WERI-Rb-1 (cell line): ENCODE results near the gene ASB3.

Source experiments
- DNase-seq: peaks from one replicate; pipeline ENCODE4 v3.0.0-alpha.2; 2020
- H3K27ac ChIP-seq: fragments of 250-450 bp; sonication (Bioruptor Pico); 2 replicates; pipeline ENCODE4 v1.5.1; 2020; ENCODE audit warnings: mild to moderate bottlenecking, moderate library complexity
- H3K27me3 ChIP-seq: fragments of 250-450 bp; sonication (Bioruptor Pico); 2 replicates; pipeline ENCODE4 v1.5.1; 2021; ENCODE audit warnings: mild to moderate bottlenecking, low read depth, moderate library complexity; ENCODE audit not compliant: insufficient read depth, severe bottlenecking
- H3K36me3 ChIP-seq: fragments of 250-450 bp; sonication (Bioruptor Pico); 2 replicates; pipeline ENCODE4 v1.5.1; 2020; ENCODE audit warnings: mild to moderate bottlenecking, moderate library complexity
- H3K4me3 ChIP-seq: 2 replicates; pipeline ENCODE4 v1.5.1; 2011; ENCODE audit warnings: low read depth, mild to moderate bottlenecking, control low read depth, low read length
- H3K9me3 ChIP-seq: fragments of 250-450 bp; sonication (Bioruptor Pico); 2 replicates; pipeline ENCODE4 v1.5.1; 2021; ENCODE audit warnings: mild to moderate bottlenecking, moderate library complexity; ENCODE audit not compliant: severe bottlenecking
- CTCF ChIP-seq: IDR thresholded peaks from 2 replicates; pipeline ENCODE4 v1.5.1; 2011; ENCODE audit warnings: low read depth, mild to moderate bottlenecking, control low read depth, inconsistent platforms, low read length

Gene ASB3

DNA sequence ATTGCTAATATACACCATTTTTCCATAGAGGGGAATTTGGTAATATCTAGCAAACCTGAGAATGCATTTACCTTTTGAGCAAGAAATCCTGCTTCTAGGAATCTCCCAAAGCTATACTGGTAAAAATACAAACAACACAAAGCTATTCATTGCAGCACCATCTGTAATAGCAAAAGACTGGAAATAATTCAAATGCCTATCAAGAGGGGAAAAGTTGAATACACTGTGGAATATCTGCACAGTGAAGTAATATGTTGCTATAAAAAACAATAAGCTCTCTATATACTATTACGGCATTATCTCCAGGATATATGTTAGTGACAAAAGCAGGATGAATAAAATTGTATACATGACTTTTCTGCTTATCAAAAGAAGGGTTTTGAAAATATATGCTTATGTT lies 131.5 kb downstream of the ASB3 start:
- H3K36me3 ChIP-seq = no peaks in the 10 kb centered on the region
- DNase-seq = no peak
- no peaks in the 10 kb centered on the region for H3K9me3 ChIP-seq
- TF ChIP-seq CTCF = no peak
- no peak overlapping the region for H3K27ac ChIP-seq
- H3K27me3 ChIP-seq = no peaks in the 10 kb centered on the region
- no peak overlapping the region for H3K4me3 ChIP-seq

DNA sequence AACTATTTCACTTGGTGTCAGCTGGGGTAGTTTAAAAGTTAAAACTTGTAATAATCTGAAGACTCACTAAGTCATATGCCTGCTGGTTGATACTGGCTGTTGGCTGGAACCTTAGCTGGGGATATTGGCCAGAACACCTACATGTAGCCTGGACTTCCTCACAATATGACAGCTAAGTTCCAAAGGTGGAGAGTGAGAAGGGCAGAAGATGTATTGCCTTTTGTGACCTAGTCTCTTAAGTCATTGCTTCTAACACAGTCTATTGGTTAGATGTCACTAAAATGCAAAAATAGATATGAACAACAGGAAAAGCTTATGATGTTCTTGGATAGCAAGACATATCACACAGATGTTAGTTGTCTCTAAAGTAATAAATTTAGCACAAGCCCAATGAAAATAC lies 132.4 kb downstream of the ASB3 start:
- no peak for TF ChIP-seq CTCF
- Histone ChIP-seq H3K27me3 (no peaks in the 10 kb centered on the region), H3K4me3 (no peak overlapping the region), H3K36me3 (no peaks in the 10 kb centered on the region), H3K9me3 (no peaks in the 10 kb centered on the region), H3K27ac (no peak overlapping the region)
- no peak for DNase-seq

DNA sequence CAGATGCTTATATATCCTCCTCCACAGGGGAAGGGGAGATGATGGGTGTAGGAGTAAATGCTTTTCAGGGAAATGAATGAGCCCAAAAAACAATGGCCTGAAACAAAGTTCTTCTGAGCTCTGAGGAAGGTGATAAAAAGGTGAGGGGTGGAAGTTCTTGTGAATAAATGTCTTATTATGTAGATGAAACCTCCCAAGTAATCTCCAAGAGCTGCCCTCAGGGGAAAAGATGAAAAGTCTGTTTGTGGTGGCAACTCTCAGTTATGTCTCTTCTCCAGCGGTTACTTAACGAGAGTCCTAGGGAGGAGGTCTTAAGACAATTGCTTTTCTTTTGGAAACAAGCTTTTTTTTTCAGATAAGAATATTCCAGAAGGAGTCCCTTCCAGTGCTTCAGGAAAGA lies 134.6 kb downstream of the ASB3 start:
- H3K9me3 ChIP-seq = no peaks in the 10 kb centered on the region
- H3K27me3 ChIP-seq = no peaks in the 10 kb centered on the region
- H3K36me3 ChIP-seq = no peaks in the 10 kb centered on the region
- H3K4me3 ChIP-seq = no peak overlapping the region
- H3K27ac ChIP-seq = no peak overlapping the region
- TF ChIP-seq CTCF = no peak
- no peak for DNase-seq

DNA sequence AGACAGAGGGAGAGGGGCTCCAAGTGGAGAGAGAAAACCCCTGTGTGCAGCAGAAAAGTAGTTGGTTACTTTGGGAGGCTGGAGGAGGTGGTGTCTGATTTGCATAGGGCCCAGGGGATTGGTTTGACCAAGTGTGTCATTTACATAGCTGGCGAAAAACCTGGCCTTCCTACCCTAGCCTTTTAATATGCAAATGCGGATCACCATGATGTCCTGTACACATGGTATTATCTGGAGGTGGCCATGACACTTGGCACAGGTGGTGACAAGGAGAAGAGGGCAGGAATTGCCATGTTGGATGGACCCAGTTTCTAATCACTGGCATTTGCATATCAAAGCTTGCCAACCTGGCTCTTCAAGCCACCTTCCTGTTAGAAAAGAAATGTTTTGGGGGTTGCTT lies 140.0 kb downstream of the ASB3 start:
- Histone ChIP-seq H3K27me3 (no peaks in the 10 kb centered on the region), H3K4me3 (no peak overlapping the region), H3K36me3 (no peaks in the 10 kb centered on the region), H3K9me3 (no peaks in the 10 kb centered on the region), H3K27ac (no peak overlapping the region)
- DNase-seq = no peak
- TF ChIP-seq CTCF = no peak

DNA sequence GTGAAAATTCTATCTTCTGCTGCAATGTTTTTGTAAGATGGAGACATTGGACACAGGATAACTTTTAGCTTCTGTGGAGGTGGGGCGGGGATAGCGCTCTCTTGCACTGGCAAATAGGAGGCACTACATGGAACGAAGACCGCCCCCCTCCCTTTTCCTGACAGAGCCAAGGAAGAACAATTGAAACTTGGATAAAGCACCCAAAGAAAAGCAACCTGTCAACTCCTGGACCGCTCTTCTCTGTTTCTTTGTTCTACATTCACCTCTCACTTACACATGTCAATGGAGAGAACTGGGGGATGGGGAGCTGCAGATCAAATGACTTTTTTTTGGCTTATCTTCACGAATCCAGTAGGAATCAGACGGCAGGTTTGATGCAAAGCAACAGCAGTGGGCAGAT lies 145.5 kb downstream of the ASB3 start:
- no peaks in the 10 kb centered on the region for H3K36me3 ChIP-seq
- no peak overlapping the region for H3K27ac ChIP-seq
- no peaks in the 10 kb centered on the region for H3K9me3 ChIP-seq
- DNase-seq = no peak
- no peak for TF ChIP-seq CTCF
- no peaks in the 10 kb centered on the region for H3K27me3 ChIP-seq
- H3K4me3 ChIP-seq = no peak overlapping the region

DNA sequence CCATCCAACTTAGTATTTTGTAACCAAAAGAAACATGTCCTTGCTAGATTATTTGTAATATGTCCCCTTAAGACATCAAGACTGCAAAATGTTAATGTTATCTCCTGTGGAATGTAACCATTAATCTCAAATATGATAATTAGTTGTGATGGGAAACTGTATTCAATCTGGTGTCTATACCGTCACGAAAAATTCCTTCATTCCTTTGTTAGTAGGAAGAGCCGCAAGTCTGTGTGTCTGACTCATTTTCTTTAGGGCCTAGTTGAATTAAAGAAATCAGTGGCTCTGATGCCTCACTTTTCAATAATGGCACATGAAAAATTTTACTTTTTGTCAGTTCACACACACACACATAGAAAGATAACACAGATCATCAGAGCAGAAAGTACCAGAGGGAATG lies 146.3 kb downstream of the ASB3 start:
- Histone ChIP-seq H3K27ac (no peak overlapping the region), H3K4me3 (no peak overlapping the region), H3K27me3 (no peaks in the 10 kb centered on the region), H3K36me3 (no peaks in the 10 kb centered on the region), H3K9me3 (no peaks in the 10 kb centered on the region)
- DNase-seq = no peak
- TF ChIP-seq CTCF = no peak
